ENCODE results near the gene SLC23A2.

DNA sequence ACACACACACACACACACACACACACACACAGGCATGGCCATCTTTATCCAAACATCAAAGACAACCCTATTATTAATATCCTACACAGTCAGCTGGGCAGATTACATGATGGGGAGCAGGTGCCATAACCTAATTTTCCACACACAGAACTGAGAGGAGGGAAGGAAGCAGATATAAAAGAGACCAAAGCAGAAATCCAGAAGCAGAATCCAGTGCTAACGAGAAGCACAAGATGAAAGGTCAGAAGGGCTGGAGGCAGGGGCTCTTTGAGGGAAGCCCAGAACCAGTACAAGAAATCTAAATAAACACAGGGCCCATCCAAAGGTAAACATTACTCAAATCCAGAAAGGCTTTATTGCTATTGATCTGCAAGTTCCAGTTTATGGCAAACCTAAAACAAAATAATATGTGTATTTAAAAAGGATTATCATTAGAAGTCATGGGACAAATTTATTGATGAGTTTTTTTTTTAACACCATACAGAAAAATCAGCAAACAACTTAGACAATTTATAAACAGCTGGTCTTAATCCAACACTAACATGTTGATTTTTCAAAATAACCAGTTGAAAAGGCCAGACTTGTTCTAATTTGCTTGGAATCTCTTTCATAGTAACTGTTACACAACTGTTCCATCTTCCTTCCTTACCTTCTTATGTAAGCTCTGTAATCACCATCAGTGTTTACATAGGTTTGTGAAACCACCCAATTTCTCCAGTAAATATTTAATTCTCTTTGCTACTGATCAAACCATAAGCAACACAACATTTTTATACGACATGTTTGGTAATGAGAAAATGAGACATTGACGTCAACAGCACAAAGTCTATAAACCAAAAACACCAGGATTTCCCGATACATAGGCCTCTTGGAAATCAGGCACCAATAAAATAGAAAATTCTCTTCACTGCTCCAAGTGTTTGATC is 34.2 kb downstream of the SLC23A2 start:
- no peak for TF ChIP-seq POLR2AphosphoS5 (IDR thresholded peaks at IDR 0.05; ENCODE audit: borderline replicate concordance, low read depth, low read length)
- no peak for TF ChIP-seq EZH2 (IDR thresholded peaks at IDR 0.05)
- TF ChIP-seq FOXP2 (optimal IDR thresholded peaks at IDR 0.05; ENCODE audit: control extremely low read depth, extremely low read length, insufficient read depth), result no peak

All from SK-N-MC (cell line).